Transverse colon (tissue), 3 donors: ENCODE data around the gene U2AF2.

ENCODE experiments used
- POLR2A ChIP-seq: fragments of 450-650 bp; IDR thresholded peaks from one replicate; pipeline ENCODE4 v1.6.1; 2016; ENCODE audit warnings: antibody characterized with exemption, mild to moderate bottlenecking, moderate library complexity
- POLR2AphosphoS5 ChIP-seq, 3 donors: sonication (generic); formaldehyde crosslinking; IDR thresholded peaks; one replicate each; pipeline ENCODE4 v1.6.1; 2016; ENCODE audit warnings: antibody characterized with exemption in 3 of 3

- TF ChIP-seq POLR2AphosphoS5 (IDR thresholded peaks at IDR 0.05) (no peak), POLR2A (no peak)
Observed at GRCh38 chr19:55644191-55644833, 10.5 kb upstream of the U2AF2 start.
